ENCODE data around the gene MYOC.

- TF ChIP-seq CTCF (IDR thresholded peaks at IDR 0.05; ENCODE audit: low read length) = no peak
- TF ChIP-seq EZH2 (IDR thresholded peaks at IDR 0.05; ENCODE audit: borderline replicate concordance, low read length) = no peak
Measured at GRCh38 chr1:171635661-171636060, 16.8 kb downstream of the MYOC start.

All from OCI-LY1 (cell line).